Central memory CD4-positive, alpha-beta T cell (primary cell): ENCODE data around the gene OPA3.
A peak's percentile ranks its signal among the peaks of the same experiment; 100 is the strongest.

Source experiments
- DNase-seq: peaks from one replicate; pipeline ENCODE4 v3.0.0; 2022

The OPA3 gene

DNA sequence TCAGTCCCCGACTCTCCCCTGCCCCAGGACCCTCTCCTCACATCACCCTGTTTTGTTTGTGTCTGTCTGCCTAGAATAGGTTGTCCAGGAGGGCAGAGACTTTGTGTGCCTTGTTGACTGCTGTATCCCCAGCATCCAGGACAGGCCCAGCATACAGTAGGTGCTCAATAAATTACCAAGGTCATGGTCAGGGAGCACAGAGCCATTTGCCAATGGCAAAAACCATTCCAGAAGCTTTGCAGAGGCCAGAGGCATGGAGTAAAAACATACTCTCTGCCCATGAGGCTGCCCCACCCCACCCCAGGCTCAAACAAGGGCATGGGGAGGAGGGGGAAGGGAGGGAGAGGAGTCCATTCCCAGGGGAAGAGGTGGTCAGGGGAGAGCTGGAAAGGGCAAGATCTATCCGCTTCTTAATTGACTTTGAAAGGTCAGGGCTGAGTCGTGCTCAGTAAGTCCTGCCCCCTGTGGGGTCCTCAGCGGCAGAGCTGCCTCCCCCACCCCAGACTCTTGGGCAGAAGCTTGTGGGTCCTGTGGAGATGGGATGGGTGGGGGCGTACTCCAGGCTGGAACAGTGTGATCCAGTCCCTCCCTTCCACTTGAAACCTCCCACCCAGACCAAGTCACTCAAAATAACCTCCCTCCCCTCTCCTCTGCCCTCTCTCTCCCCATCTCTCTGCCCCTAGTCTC is 13.0 kb upstream of the OPA3 start:
- DNase-seq, result no peak

DNA sequence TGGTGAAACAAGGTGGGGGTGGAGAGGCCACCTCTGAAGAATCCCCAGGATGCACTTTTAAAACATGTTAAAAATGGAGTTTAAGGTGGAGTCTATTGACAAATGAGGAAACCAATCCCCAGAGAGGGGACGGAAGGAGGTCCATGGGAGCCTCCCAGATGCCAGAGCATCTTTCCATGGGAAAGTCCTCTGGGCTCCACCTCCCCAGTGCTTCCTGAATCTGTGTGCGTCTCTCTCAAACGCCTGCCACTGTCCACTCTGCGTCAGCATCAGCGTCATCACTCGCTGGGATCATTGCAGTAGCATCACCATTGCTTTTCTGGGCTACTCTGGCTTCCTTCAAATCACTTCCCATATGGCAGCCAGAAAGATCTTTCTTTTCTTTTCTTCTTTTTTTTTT is 11.2 kb upstream of the OPA3 start:
- DNase-seq, result no peak

DNA sequence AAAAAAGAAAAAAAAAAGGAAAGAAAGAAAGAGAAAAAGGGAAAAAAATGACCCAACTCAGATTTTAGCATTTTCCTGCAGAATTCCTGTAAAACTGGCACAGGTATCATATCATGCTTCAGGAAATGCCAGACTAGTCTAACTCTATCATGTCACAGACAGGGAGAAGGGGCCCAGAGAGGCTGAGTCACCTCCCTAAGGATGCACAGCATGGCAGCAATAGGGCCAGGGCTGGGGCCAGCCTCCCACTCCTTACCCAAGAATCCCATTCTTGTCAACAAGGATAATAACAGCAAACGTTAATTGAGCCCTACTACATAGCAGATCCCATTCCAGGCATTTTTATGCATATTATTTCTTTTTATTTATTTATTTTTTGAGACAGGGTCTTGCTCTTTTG is 8.9 kb upstream of the OPA3 start:
- DNase-seq, result no peak

DNA sequence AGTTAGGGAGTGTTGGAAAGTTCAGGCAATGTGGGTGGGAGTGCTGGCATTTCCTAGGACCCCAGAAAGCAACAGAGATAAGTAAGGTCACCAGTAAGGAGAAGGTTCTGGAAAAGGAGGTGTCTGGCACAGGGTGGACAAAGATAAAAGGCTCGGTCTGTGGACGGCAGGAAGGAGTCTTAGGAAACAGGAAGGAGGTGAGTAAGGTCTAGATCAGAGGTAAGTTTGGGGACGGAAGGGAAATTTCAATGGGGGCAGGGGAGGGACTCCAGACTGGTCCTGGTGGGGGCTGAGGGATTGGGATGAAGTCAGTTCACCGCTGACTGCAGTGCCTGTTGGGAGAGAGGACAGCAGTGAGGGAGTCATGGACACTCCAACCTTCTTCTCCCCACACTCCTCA is 7.8 kb upstream of the OPA3 start:
- DNase-seq, result no peak

DNA sequence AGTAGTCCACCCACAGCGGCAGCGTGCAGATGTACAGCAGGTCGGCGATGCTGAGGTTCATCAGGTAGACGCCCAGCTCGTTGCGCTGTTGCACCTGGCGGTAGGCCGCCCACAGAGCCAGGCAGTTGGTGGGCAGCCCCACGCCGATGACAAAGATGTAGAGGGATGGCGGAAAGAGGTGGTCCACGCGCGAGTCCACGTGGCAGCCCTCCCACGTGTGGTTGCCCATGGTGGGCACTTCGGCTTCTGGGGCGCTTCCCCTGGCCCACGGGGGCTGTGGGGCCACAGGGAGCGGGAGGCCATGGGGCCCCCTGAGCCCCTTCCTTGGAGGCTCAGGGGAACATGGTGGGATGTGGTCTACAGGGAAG is 7.0 kb upstream of the OPA3 start:
- DNase-seq, result no peak

DNA sequence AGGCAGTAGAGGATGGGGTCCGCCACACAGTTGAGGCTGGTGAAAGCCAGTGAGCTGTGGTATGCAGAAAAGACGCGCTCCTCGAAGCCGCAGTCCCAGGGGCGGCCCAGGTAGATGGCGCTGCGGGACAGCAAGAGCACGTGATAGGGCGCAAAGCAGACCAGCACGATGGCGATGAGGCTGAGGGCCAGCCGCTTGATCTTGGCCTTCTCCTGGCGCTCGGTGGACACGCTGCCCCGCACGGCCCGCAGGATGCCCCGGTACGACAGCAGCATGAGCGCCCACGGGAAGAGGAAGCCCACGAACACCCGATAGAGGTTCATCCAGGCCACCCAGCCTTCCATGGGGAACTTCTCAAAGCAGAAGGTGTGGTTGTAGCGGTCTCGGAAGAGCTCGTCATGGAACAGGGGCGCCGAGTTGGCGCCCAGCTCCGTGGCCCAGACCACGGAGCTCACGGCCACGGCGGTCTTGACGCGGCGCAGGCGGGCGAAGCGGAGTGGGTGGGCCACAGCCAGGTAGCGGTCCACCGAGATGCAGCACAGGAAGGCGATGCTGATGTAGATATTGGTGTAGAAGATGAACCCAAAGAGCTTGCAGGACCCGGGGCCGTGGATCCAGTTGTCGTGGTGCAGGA is 6.5 kb upstream of the OPA3 start:
- no peak for DNase-seq

DNA sequence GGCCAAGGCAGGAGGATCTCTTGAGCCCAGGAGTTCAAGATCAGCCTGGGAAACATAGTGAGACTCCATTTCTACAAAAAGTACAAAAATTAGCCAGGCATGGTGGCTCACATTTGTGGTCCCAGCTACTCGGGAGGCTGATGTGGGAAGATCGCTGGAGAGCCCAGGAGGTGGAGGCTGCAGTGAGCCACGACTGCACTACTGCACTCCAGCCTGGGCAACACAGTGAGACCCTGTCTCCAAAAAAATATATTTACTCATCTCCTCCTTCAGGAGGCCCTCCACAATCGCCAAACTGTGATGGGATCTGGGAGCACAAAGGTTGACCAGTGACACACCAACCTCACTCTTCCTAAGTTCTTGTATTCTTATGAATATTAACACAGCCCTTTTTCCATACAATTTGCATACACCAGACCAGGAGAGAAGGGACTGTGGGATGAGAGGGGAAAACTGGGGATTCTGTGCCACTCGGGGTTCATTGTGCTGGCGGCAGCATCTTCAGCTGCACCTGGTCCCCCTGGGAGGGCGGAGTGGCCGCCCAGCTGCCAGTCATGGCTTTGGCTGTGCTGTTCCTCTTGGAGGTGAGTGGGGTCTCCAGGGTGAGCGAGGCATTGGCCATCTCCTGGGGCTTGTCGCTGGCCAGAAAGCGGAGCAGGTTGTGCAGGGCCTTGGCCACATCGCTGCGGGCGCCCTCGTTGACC is 5.8 kb upstream of the OPA3 start:
- no peak for DNase-seq

DNA sequence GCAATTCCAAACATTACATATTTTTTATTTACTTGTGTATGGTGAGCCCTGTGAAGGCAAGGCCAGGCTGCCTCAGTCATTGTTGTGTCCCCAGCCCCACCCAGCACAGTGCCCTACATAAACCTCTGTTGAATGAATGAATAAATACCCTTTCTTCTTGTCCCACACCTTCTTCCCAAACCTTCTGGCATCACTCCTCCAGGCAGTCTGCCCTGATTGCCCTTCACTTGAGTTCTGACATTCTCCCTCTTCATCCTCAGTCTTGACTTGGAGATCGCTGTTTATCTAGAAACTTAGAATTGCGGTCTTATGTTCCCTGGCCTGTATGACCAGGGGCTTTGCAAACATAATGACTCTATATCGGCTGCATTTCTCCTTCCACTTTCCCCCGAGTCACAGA is 5.2 kb upstream of the OPA3 start:
- no peak for DNase-seq

DNA sequence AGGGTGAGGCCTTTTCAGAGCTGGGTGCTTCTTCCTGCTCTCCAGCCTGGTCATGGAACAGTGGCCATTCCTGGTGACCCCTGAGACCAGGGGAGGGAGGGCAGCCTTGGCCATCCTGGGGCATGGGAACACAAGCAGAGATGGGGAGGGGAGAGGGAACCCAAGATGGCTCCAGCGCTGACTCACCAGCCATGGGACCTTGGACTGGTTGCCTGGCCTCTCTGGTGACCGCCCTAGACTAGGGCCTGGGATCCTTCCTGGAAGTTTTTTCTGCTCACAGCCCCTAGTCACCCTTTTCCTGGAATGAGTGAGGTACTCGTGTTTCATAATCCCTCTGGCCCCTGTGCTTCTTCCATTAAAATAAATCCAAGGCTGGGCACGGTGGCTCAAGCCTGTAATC is 3.3 kb upstream of the OPA3 start:
- DNase-seq, result no peak

DNA sequence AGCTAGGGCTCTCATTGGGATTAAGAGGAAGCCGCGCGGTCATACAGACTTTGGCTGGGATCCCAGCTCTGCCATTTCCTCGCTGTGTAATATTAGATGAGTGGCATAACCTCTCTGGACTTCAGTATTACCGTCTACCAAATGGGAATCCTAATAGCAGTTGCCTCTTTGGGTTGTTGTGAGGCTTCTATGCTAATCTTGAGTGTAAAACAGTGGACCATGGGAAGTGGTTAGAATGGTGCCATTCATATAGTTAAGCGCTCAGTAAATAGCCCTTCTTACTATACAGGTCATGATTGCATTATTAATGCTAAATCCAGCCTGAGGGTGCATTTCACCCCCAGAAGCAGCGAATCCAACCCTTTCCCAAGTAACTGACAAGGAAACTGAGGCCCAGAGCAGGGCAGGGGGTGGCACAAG is 566 bp upstream of the OPA3 start:
- DNase-seq, result no peak

DNA sequence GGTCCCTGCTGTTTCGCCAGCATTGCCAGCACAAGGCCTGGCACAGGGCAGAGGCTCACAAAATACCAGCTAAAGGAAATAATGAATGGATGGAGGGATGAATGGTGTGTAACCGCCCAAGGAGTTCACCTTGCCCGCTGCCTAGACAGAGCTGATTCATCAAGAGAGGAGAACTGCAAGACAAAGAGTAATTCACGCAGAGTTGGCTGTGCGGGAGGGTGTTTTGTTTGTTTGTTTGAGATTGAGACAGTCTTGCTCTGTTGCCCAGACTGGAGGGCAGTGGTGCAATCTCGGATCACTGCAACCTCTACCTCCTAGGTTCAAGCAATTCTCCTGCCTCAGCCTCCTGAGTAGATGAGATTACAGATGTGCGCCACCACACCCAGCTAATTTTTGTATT is 3.0 kb downstream of the OPA3 start:
- no peak for DNase-seq

DNA sequence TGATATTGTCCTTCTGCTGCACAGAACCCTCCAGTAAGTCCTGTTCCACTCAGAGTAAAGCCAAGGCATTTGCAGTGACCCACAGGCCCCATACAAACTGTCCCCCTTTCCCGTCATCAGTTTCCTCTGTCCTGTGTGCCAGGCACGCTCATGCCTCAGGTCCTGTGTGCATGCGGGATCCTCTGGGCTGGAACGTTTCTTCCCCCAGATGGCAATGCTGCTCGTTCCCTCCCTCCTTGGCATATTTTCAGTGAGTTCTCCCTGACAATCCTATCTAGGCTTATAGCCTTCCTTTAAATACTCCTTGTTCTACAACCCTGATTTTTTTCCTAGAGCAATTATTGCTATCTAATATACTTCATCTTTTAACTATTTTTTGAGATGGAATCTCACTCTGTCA is 5.7 kb downstream of the OPA3 start:
- DNase-seq, result no peak

DNA sequence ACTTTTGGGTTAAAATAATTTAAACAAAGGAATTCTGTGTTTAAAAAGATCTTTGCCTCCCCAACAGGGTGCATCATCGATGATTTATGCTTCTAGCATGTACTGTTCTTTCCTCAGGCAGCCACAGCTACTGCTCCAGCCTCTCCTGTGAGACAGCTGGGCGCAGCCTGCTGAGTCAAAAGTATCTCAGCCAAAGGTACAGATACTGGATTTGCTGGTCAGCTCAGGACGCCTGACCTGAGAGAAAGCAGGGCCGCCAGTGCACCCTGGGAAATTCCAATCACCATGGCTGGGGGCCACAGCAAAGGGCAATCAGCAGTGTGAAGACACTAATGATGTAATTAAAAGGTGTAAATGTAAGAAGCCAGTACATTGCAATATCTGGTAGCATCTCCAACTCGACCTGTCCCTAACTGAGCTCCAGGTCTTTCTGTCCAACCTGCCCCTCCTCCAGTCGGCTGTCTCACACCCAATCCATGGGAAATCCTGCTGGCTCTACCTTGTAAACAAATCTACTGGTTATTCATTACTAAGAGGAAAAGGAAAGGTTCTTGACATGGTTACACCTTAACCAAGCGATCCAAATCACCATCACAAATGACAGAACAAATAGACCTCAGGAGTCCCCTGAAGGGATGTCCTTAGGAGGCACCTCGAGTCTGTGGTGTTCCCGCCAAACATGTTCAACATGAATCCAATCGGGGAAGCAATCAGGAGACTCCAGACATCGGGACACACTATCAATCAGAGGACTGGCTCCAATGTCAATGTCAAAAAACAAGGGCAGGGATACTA is 7.3 kb downstream of the OPA3 start:
- DNase-seq, result no peak

DNA sequence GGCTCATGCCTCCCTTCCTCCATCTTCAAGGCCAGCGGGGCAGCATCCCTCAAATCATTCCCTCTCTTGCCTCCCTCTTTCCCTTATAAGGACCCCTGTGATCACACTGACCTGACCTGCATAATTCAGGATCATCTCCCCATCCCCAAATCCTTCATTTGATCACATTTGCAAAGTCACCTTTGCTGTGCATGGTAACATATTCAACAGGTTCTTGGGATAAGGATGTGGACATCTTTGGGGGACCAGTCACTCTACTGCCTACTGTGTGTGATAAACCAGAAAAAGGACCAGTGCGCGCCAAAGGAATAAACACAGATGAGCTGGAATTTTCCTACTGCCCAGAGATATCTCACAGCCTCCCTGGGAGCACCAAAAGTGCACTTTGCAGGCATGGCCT is 7.9 kb downstream of the OPA3 start:
- DNase-seq, result no peak

DNA sequence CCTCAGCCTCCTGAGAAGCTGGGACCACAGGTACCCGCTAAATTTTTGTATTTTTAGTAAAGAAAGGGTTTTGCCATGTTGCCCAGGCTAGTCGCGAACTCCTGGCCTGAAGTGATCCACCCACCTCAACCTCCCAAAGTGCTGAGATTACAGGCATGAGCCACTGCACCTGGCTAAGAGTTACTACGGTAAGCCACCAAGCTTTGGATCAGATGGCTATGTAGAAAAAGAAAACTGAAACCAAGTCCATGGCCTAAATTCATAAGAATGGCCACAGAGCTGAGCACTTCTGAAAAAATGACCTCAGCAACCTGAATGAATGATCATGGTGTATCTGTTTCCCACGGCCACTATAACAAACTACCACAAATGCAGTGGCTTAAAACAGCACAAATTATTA is 9.4 kb downstream of the OPA3 start:
- no peak for DNase-seq

DNA sequence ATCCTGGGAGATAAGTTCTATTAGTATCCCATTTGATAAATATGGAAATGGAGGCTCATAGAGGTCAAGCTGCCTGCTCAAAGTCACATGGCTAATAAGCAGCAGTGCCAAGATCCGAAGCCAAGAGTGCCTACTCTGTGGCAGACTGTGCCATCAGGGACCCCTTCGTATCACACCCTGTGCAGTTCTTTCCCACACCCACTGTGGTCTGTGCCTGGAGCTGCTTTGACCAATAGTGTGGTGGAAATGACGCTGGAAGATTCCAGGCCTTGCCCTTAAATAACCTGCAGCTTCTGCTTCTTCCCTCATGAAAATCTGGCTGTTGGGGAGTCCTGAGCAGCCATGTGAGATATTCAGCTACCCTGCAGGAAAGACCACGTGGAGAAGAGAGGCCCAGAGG is 10.1 kb downstream of the OPA3 start:
- no peak for DNase-seq

DNA sequence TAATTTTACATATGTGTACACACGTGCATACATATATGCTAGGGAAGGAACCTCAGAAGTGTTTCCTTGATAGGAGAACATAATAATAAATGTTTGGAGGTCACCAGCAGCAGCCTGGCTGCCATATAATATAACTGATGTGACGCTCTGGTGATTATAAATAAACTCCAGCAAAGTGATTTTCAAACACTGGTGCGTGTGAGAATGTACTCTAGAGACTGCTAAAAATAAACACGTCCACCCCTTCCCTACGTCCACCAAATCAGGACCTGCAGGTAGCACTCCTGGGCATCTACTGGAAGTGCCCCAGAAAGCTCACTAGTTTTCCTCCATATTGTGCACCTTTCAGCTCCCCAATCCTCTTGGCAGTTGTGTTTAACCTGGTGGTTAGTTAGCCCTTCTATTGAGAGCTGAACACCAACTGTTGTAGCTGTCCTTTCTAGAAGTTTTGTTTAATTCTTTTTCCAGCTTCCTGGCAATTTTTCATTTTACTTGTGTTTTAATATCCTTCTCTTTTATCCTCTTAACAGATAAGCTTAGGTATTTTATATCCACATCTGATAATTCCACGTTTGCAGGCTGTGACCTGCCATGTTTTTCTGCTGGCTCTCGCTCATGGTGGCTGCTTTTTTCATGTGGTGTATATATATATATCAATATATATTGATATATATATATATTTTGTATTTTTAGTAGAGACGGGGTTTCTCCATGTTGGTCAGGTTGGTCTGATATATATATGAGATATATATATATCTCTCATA is 13.0 kb downstream of the OPA3 start:
- no peak for DNase-seq

DNA sequence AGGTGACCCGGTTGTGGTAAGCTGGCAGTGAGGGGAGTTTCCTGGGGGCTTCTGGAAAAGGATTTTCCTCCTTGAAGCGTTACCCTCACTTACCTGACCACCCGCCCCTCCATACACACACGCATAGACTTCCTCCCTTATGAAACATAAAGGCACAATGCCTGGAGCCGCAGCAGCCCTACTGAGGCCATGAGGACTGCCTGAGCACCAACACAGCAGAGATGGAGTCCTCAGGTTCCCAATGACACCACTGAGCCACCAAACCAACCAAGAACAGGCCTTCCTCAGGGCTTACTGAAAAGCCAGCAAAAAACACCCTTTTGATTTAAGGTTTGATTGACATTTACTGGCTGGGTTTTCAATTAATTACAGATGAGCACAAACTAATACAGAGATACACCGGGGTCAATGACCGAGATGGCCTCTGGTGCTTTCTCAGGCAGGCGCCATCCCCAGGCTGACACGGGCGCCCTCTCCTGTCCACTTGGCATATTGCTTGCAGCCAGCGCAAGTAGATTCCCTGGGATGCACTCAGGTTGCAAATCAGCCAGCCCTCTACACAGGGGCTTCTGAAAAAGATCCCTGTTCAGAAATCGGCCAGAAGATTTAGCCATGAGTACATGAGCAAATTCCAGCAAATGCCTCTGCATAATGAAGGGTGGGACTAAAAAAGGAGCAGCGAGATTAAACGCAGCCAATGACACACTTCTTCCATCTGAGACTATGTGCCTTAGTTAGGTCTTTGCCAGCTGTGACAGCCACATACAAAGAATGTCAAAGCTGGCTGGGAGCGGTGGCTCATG is 14.8 kb downstream of the OPA3 start:
- peak; percentile 27 for DNase-seq

DNA sequence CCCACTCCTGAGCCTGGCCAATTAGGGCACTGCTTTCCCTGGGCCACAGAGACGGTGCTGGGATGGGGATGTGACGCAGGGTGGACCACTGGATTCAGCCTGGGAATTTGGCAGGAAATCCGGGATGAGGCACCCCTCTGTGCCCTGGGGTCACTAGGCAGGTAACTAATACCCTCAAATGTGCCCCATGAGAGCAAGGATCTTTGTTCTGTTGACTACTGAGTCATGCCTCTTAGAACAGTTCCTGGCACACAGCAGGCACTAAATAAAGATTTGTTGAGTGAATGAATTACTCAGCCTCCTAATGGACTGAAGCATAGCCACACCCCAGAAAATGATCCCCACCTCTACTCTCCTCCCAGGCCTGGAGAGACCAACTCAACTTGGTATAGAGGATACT is 15.9 kb downstream of the OPA3 start:
- no peak for DNase-seq

DNA sequence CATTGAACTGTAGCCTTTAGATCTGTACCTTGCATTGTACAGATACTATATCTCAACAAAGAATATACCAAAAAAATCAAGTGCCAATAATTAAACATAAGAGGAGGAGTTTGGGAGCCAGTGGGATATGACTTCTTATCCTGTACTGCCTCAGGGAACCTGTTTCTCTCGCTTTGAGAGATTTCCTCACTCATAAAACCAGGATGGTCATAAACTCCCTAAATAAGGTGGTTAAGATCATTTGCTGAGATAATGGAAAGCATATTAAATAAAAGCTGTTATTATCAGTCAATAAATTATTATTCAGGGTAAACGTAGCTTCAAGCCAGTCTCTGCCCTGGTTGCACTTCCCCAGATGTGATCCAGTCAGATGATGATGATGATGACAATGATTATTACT is 17.0 kb downstream of the OPA3 start:
- no peak for DNase-seq

DNA sequence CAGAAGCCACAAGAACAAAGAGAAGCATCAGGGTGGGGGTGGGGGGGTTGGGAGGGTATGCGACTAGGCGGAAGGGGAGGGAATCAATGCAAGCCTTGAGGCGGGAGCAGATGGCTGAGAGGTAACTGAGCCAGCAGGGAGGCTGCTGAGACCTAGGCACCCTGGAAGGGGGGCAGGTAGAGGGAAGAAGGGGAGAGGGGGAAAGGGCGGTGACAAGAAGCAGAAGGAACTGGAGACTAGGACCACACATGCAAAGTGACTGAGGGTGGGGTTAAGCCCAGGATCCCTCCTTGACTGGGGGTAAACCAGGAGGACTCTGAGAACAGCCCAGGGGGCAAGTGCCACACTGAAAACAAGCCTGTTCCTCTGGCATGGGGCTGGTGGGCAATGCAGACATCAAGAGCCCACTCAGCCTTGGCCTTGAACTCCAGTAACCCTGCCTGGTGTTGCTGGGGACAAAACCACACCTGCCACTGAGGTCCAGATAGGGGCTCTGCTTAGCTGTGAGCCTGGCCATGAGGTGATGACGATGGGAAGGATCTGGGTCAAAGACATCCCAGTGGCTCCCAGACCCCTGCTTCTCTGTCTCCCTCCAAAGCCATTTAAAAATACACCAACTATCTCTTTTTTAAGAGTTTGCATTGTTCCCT is 20.3 kb downstream of the OPA3 start:
- DNase-seq, result no peak

DNA sequence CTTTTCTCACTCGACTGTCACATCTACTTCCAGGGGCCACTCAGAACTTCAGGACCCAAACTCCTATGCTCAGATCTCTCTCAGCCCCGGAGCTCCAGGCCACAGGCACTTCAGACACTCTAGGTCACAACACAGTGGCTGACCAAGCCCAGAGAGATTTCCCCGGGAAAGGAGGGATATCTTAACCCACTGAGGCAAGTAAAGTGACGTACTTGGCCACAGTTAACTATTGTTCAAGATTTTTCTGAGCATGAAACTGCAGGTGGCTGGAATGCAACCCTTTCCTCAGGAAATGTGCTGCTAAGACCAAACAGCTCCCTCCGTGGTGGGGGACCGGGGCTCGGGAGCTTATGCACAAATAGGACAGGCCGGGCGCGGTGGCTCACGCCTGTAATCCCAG is 23.9 kb downstream of the OPA3 start:
- no peak for DNase-seq
